OCI-LY7 (cell line): ENCODE measurements around the gene PRKN. TPM values are rescaled to one million over a fixed set of nuclear protein-coding genes. Genes with fewer than 3 reads are reported as not detected.

Experiments
- BruUV-seq: library from RNA; stranded (reverse); fragments of 400-500 nt; replicated peaks from 2 replicates; lab custom pipeline; 2021; lab: Mats Ljungman, UMichigan
- CTCF ChIA-PET: fragments of 300-600 bp; sonication (Branson Sonifier 250); formaldehyde crosslinking; loops from one replicate; lab custom pipeline; 2022; ENCODE audit warnings: antibody characterized with exemption; ENCODE audit not compliant: unreplicated experiment; lab: Charles Lee
- POLR2A ChIA-PET: fragments of 300-600 bp; sonication (Branson Sonifier 250); formaldehyde crosslinking; loops from one replicate; lab custom pipeline; 2022; ENCODE audit warnings: antibody characterized with exemption; lab: Charles Lee
- DNase-seq: peaks from one replicate; pipeline ENCODE4 v3.0.0-alpha.2; 2015; ENCODE audit warnings: low spot score
- H2AFZ ChIP-seq: fragments of 200-600 bp; sonication (generic), shearing (Covaris generic); 2 replicates; pipeline ENCODE4 v1.6.1; 2014; ENCODE audit warnings: mild to moderate bottlenecking, antibody characterized with exemption, low read length, moderate library complexity
- H3K27ac ChIP-seq: fragments of 200-600 bp; sonication (generic); 2 replicates; pipeline ENCODE4 v1.5.1; 2014; ENCODE audit warnings: mixed run types, low read depth, mild to moderate bottlenecking, moderate library complexity, low read length, inconsistent platforms; ENCODE audit not compliant: poor library complexity, severe bottlenecking
- H3K36me3 ChIP-seq: fragments of 200-600 bp; sonication (generic); 2 replicates; pipeline ENCODE4 v1.6.1; 2014; ENCODE audit warnings: mild to moderate bottlenecking, antibody characterized with exemption, low read length, moderate library complexity, mixed read lengths; ENCODE audit not compliant: insufficient read depth
- H3K4me1 ChIP-seq: fragments of 200-600 bp; sonication (generic); 2 replicates; pipeline ENCODE4 v1.5.1; 2014; ENCODE audit warnings: mild to moderate bottlenecking, low read length; ENCODE audit not compliant: insufficient read depth, poor library complexity, severe bottlenecking
- H3K4me2 ChIP-seq: fragments of 200-600 bp; sonication (generic); 2 replicates; pipeline ENCODE4 v1.6.1; 2014; ENCODE audit warnings: mild to moderate bottlenecking, low read length
- H3K4me3 ChIP-seq: fragments of 200-600 bp; sonication (generic); 2 replicates; pipeline ENCODE4 v1.5.1; 2014; ENCODE audit warnings: mild to moderate bottlenecking, low read depth, low read length; ENCODE audit not compliant: poor library complexity, severe bottlenecking
- H3K79me2 ChIP-seq: fragments of 200-600 bp; sonication (generic); 2 replicates; pipeline ENCODE4 v1.6.1; 2016; ENCODE audit warnings: low read depth, mild to moderate bottlenecking, low read length, moderate library complexity, mixed read lengths; ENCODE audit not compliant: insufficient read depth
- H3K9me2 ChIP-seq: fragments of 200-600 bp; sonication (generic); 2 replicates; pipeline ENCODE4 v1.6.1; 2016; ENCODE audit warnings: mild to moderate bottlenecking, low read length, mixed read lengths; ENCODE audit not compliant: insufficient read depth
- H3K9me3 ChIP-seq: fragments of 200-600 bp; sonication (generic); 2 replicates; pipeline ENCODE4 v1.6.1; 2014; ENCODE audit warnings: mild to moderate bottlenecking, mixed run types, low read length, mixed read lengths
- H4K20me1 ChIP-seq: fragments of 200-600 bp; sonication (generic); 2 replicates; pipeline ENCODE4 v1.6.1; 2014; ENCODE audit warnings: mild to moderate bottlenecking, antibody characterized with exemption, low read length, moderate library complexity, mixed read lengths; ENCODE audit not compliant: insufficient read depth
- EZH2phosphoT487 ChIP-seq: fragments of 200-600 bp; sonication (generic); IDR thresholded peaks from 2 replicates; pipeline ENCODE4 v1.6.1; 2018; ENCODE audit warnings: low read depth, borderline replicate concordance, mild to moderate bottlenecking, mixed run types, antibody characterized with exemption, low read length, moderate library complexity, mixed read lengths
- intact Hi-C: fragments of 100-400 bp; cut with micrococcal nuclease; formaldehyde crosslinking; loops from one replicate; pipeline ENCODE4 v1.10.0; 2022; ENCODE audit not compliant: unreplicated experiment
- total RNA-seq, 2 experiments: library from RNA; depleted of rRNA in 1 of 2; stranded (reverse); fragments of >200 nt in 1 of 2; shearing (Covaris generic) in 1 of 2; gene quantifications; 2 replicates each; pipeline ENCODE4 v1.2.3, GENCODE V29; 2014 to 2022
- TF ChIP-seq, protein P1 (sequence below): fragments of 200-600 bp; sonication (generic); conservative IDR thresholded peaks from 2 replicates; pipeline ENCODE4 v1.5.1; 2014; ENCODE audit warnings: mild to moderate bottlenecking, antibody characterized with exemption, low read length, moderate library complexity, mixed read lengths

Gene PRKN
- total RNA-seq, 2 experiments from 2014 or later = 1.3 to 2.0 TPM

DNA sequence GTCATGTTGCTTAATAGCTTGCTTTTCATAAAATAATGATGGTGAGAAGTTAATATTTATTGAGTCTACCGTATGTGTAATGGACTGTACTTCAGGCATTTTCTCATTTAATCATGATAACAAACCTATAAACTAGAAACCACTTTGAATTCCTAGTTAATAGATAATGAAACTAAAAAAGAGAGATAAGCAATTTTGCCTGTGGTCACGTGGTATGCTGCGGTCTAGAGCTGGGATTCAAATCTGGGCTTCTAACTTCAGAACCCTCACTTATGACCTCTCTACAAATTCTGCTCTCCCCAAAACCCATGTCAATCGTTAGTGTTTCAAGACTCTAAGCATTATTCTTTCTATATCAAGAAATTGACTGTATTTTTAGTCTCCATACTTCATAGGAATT, 700.7 kb downstream of the PRKN start:
- Histone ChIP-seq H3K4me1 (no peaks in the 10 kb centered on the region), H3K9me2 (no peaks in the 10 kb centered on the region), H3K79me2 (no peaks in the 10 kb centered on the region), H3K36me3 (no peaks in the 10 kb centered on the region), H3K4me3 (no peak overlapping the region), H2AFZ (no peak overlapping the region), H3K4me2 (no peak overlapping the region), H3K27ac (no peak overlapping the region), H4K20me1 (no peaks in the 10 kb centered on the region), H3K9me3 (no peaks in the 10 kb centered on the region)
- TF ChIP-seq, protein P1, sequence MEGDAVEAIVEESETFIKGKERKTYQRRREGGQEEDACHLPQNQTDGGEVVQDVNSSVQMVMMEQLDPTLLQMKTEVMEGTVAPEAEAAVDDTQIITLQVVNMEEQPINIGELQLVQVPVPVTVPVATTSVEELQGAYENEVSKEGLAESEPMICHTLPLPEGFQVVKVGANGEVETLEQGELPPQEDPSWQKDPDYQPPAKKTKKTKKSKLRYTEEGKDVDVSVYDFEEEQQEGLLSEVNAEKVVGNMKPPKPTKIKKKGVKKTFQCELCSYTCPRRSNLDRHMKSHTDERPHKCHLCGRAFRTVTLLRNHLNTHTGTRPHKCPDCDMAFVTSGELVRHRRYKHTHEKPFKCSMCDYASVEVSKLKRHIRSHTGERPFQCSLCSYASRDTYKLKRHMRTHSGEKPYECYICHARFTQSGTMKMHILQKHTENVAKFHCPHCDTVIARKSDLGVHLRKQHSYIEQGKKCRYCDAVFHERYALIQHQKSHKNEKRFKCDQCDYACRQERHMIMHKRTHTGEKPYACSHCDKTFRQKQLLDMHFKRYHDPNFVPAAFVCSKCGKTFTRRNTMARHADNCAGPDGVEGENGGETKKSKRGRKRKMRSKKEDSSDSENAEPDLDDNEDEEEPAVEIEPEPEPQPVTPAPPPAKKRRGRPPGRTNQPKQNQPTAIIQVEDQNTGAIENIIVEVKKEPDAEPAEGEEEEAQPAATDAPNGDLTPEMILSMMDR = no peak
- TF ChIP-seq EZH2phosphoT487 = no peak
- CTCF ChIA-PET = no interaction called here
- POLR2A ChIA-PET = interaction anchor here (1.2 kb wide), 1 partner anchor 30 kb away, joined by 3 read pairs; no protein-coding TSS in a partner anchor
- no peak for DNase-seq
- intact Hi-C loops = no loop called here
- BruUV-seq = no TSS peak

- ChIA-PET CTCF (no interaction called here), POLR2A (interaction anchor here (1.2 kb wide), 1 partner anchor 30 kb away, joined by 3 read pairs; no protein-coding TSS in a partner anchor)
- Histone ChIP-seq H4K20me1 (no peaks in the 10 kb centered on the region), H3K4me3 (no peak overlapping the region), H3K9me3 (no peaks in the 10 kb centered on the region), H3K9me2 (no peaks in the 10 kb centered on the region), H3K79me2 (no peaks in the 10 kb centered on the region), H3K27ac (no peak overlapping the region), H3K36me3 (no peaks in the 10 kb centered on the region), H2AFZ (no peak overlapping the region), H3K4me2 (no peak overlapping the region), H3K4me1 (no peaks in the 10 kb centered on the region)
- intact Hi-C loops = no loop called here
- no peak for TF ChIP-seq EZH2phosphoT487
- TF ChIP-seq, protein P1 = no peak
- no peak for DNase-seq
- no TSS peak for BruUV-seq
These were observed 701.5 kb downstream of the PRKN start for GRCh38 chr6:162026031-162026430.

GRCh38 chr6:162019349-162019748, 708.2 kb downstream of the PRKN start:
- TF ChIP-seq, protein P1 = no peak
- no peak for TF ChIP-seq EZH2phosphoT487
- H4K20me1 ChIP-seq = no peaks in the 10 kb centered on the region
- intact Hi-C loops = no loop called here
- ChIA-PET CTCF (no interaction called here), POLR2A (interaction anchor here (0.6 to 0.9 kb wide), 2 partner anchors 148 to 149 kb away, joined by 3 to 5 read pairs; no protein-coding TSS in a partner anchor)
- no peak for DNase-seq
- H3K27ac ChIP-seq = no peak overlapping the region
- BruUV-seq = no TSS peak
- H2AFZ ChIP-seq = no peak overlapping the region
- no peaks in the 10 kb centered on the region for H3K9me2 ChIP-seq
- no peak overlapping the region for H3K4me2 ChIP-seq
- H3K9me3 ChIP-seq = no peaks in the 10 kb centered on the region
- H3K79me2 ChIP-seq = no peaks in the 10 kb centered on the region
- no peaks in the 10 kb centered on the region for H3K4me1 ChIP-seq
- no peak overlapping the region for H3K4me3 ChIP-seq
- no peaks in the 10 kb centered on the region for H3K36me3 ChIP-seq
